KBM-7 (cell line): ENCODE data around the gene PTGES2.
"Not testable (repeated sequence)": the region's sequence is repeated elsewhere in the genome, so short reads cannot be mapped to it uniquely, and the experiment has no call there.

Experiments
- DNase-seq: peaks from one replicate; pipeline ENCODE4 v3.0.0-alpha.2; 2015
- in situ Hi-C: fragments of 300-500 bp; cut with MboI; formaldehyde crosslinking; loops from 2 replicates; pipeline ENCODE4 v1.14.3; 2020; ENCODE audit warnings: low sequenced_read_pairs, low pct_unique_long_range_greater_than_20kb, mixed read lengths

PTGES2 gene

DNA sequence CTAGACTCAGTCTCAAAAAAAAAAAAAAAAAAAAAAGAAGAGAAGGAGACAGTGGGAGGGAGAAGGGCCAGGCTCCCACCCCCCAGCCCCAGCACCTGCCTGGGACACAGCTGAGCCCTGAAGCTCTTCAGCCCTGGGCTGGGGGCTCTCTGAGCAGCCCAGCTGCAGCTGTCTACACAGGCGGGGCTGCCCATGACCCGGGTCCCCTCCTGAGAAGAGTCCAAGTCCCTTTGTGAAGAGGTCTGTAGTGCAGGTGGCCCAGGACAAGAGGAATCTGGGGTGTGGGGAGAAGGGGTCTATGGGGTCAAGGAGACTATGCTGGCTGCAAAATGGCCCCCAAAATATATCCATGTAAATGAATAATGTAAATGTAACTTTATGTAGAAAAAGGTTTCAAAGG lies 15.1 kb upstream of the PTGES2 start:
- no peak for DNase-seq
- in situ Hi-C loops = no loop called here

DNA sequence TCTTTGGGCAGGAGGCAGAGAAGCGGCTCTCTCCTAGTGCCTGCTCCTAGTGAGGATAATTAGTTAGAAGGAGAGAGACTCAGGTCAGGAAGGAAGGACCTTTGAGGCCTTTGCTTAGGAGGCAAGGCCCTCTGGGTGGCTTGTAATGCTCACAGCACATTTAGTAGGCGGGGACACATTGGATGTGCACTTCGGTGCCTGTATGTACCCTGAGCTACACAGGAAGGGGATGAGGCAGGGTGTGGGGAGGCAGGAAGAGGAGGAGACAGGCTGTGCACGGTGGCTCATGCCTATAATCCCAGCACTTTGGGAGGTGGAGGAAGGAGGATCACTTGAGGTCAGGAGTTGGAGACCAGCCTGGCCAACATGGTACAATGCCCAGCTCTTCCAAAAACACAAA lies 14.5 kb upstream of the PTGES2 start:
- DNase-seq = peak; percentile 31
- in situ Hi-C loops = no loop called here

DNA sequence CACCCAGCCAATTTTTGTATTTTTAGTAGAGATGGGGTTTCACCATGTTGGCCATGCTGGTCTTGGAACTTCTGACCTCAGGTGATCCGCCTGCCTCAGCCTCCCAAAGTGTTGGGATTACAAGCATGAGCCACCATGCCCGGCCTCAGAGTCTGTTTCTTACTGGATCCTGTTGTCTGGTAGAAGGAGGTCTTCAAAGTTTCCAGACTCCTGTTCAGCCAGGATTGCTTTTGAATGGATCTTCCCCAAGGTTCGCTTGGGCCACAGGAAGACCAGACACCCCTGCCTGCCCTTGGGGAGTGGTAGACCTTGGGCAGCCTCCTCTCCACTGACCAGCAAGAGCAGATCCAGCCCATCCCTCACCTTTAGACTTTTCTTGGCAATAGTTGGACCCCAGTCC lies 14.1 kb upstream of the PTGES2 start:
- in situ Hi-C loops = no loop called here
- DNase-seq = no peak

DNA sequence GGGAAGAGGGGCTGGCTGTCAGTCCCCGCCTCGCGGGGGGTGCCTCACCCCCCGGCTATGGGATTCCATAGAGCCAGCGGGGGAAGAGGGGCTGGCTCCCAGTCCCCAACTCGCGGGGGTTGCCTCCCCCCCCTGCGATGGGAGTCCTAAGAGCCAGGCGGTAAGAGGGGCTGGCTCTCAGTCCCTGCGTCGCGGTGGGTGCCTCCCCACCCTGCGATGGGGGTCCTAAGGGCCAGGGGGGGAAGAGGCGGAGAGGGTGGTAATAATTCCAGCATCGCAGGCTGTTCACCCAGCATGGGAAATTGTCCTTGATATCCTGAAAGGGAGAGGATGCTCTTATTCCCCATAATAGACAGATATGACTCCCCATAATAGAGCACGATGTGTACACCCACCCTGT lies 12.1 kb upstream of the PTGES2 start:
- no peak for DNase-seq
- in situ Hi-C loops = no loop called here

DNA sequence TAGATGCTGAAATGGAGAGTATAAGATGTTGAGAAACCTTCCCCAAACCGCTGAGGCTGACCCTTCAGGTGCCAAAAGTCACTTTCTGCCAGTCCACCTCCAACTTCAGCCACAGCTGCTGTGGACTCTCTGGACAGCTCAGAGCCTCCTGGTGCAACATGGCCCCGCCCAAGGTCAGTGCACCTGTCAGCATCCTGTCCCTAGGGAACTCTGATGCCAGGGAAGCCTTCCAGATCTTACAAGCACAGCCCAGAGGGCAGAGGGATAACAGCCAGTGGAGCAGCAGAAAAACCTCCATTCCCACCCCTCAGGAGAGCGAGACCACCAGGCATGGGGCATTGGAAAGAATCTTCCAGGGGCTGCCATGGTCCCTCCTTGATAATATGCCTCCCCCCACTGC lies 10.5 kb upstream of the PTGES2 start:
- DNase-seq = no peak
- in situ Hi-C loops = no loop called here

DNA sequence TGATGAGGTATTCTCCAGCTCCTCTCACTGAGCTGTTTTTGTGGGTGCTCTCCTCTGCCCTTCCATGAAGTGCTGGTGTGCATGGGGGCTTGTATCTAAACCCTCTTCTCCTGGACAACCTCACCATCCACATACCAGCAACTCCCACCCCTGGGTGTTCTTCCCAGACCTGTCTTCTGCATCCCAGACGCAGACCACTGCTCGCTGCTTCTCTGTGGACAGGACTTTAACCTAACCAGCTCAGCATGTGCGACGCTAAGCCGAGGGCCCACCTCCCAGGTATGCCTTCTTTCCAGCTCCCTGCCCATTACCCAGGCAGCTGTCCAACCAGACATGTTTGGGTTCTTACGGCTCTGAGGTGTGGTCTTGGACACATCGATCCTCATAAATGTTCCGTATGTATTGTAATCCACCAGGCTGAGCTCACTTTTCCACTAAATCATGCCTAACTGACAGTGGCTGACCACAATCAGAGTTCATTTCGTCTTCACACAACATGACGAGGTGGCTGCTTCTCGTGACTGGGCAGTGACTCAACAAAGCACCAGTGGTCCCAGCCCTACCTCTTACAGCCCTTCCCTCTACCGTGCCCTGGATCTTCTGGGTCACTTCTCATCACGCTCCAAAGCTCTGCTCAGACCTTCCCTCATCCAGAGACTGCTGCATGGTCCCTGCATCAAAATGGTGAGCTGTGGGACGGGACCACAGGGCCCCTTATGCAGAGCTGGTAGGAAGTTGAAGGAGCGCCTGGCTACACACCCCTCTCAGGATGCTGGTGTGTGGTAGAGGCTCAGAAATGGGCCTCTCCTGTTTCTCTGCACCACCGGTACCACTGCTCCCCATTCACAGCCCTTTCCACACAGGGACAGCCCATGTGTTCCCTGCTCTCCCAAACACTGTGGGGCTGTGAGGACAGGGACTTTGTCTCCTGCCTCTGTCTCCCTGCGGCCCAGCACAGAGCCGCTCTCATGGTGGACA lies 9.6 kb upstream of the PTGES2 start:
- no peak for DNase-seq
- in situ Hi-C loops = no loop called here

DNA sequence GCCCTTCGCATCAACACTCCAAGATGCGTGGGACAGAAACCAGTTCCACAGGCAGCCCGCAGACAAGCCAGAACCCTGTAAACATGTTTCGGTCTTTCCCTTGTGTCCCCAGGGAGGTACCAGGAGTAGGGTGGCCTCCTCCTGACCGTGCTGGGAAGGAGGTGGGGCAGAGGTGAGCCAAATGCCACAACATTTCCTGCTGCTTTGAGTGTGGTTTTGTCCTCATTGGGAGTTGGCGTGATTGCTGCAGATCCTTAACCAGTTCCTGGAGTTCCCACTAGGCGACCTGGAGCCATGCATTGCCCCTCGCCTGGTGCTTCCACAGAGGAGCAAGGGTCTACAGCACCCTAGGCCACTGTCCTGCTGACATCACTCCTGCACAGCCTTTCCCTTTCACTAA lies 8.0 kb upstream of the PTGES2 start:
- DNase-seq, in situ Hi-C loops: not testable (repeated sequence)

DNA sequence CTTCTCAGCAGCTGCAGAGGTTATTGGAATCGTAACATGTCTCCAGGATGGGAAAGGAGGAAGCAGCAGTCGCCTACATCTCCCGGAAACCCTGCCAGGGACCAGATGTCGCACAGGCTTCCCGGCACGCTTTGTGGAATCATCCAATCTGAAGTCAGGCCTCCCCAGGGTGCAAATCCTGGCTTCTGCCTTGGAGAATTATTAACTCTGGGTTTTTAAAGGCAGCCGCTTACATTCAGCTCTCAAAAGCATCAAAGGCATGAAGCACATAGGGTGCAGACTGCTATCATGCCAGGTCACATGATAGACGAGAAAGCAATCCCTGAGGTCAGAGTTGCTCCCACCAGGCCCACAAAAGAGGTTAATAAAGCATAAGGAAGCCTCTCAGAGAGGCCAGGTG lies 4.6 kb upstream of the PTGES2 start:
- DNase-seq, in situ Hi-C loops: not testable (repeated sequence)

DNA sequence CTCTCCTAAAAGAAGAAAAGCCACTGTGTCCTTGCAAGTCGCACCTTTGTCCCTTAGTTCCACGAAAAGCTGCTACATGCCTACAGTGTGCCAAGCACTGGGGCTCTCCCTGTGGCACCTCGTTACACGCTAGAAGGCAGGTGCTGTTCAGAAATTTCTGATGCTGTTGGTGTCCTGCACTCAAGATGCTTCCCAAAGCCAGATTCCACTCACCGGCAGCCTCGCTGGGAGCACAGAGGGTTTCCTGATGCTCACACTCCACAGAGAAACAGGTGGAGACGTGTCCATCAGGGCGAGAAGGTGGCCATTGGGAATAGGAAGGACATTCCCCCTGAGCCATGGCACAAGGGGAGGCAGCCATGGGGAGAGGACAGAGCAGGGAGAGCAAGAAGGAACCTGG lies 3.8 kb upstream of the PTGES2 start:
- in situ Hi-C loops, DNase-seq: not testable (repeated sequence)

DNA sequence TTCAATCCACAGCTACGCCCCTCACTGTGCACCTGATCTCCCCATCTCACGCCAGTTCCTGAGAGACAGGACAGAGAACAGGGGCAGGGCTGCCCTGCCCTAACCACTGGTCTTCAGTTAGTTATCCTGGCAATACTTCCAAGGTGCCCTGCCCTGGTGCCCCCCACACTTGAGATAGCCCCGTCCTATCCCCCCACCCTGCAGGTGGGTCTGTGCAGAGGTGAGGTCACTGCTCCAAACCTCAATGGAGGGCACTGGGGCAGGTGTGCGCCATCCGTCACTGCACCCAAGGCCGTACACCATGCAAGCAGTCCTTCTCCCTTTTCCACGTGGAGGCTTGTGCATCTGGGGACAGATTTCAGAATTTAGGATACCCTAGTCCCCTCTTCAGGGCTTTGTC lies 3.1 kb upstream of the PTGES2 start:
- DNase-seq, in situ Hi-C loops: not testable (repeated sequence)

DNA sequence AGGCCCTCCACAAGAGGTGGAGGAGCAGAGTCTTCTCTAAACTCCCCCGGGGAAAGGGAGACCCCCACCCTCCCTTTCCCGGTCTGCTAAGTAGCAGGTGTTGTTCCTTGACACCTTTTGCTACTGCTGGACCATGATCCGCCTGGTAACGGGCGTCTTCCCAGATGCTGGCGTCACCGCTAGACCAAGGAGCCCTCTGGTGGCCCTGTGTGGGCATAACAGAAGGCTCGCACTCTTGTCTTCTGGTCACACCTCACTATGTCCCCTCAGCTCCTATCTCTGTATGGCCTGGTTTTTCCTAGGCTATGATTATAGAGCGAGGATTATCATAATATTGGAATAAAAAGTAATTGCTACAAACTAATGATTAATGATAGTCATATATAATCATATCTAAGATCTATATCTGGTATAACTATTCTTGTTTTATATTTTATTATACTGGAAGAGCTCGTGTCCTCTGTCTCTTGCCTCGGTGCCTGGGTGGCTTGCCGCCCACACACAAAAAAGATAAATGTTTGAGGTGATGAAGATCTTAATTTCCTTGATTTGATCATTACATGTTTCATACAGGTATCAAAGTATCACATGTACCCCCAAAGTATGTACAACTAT lies 2.6 kb upstream of the PTGES2 start:
- DNase-seq, in situ Hi-C loops: not testable (repeated sequence)

DNA sequence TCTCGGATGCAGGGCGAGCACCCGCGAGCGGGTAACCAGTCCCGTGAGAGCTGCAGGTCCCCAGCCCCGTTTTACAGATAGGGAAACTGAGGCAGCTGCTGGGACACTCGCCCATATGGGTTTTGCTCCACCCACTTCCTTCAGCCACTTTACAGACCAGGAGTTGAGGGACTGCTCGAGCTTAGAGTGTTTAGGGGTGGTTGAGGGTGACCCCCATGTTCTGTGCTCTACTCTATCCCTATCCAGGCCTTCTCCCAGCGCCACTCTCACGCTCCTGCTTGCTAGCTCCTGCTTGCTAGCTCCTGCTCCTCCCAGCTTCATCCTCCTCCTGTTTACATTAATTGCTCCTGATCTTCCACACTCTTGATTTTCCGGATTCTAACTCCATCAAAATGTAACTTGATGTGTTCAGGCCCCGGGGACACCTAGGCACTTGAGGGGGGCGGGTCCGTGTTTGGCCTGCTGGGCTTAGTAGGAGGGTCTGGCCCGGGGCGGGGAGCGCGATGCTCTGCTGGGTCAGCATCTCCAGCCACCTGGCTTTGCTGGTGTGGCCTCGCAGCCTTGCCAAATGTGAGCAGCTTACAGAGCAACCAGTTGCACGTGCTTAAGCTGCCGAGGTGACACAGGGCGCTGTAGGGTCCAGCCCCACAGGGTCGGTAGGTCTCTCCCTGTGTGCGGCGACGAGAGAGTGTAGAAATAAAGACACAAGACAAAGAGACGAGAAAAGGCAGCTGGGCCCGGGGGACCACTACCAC lies 1.5 kb upstream of the PTGES2 start:
- no peak for DNase-seq

DNA sequence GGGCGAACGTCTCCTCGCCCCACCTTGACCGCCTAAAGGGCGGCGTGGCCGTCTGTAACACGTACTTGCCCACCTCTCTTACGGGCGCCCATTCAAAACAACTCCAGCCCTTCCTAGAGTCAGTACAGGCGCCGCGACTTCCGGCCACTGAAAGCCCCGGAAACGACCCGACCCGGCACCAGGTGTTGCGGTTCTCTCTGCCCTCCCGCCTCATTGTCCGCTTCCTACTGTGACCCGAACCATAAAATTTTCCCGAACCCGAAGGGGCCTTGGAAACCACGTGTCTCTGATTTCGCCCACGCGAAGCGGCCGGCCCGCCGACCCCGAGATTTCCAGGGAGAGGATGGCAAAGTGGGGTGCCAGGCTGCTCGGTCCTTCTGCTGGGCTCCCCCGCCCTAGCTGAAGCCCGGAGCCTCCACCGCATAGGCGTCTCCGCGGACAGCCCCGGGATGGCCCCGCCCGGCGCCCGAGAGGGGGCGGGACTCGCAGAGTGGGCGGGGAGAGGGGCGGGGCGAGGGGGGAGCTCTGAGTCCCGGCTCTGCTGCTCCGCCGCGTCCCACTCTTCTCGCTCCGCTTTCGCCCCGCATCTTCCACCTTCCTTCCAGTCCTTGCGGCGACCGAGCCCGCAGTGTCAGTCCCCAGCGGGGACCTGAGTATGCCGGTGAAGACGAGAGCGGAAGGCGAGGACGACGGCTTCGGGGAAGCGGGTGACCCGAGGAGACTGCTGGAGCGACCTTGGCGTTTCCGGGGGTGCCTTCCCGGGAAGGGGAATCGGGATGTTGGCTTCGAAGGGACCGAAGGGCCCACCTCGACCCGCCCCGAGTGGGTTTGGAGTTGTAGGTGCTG lies 684 bp upstream of the PTGES2 start:
- DNase-seq = peak; percentile 91
- in situ Hi-C loops = no loop called here

More for the DNA sequence above, 1.5 kb upstream of the PTGES2 start:
- in situ Hi-C loops = no loop called here

DNA sequence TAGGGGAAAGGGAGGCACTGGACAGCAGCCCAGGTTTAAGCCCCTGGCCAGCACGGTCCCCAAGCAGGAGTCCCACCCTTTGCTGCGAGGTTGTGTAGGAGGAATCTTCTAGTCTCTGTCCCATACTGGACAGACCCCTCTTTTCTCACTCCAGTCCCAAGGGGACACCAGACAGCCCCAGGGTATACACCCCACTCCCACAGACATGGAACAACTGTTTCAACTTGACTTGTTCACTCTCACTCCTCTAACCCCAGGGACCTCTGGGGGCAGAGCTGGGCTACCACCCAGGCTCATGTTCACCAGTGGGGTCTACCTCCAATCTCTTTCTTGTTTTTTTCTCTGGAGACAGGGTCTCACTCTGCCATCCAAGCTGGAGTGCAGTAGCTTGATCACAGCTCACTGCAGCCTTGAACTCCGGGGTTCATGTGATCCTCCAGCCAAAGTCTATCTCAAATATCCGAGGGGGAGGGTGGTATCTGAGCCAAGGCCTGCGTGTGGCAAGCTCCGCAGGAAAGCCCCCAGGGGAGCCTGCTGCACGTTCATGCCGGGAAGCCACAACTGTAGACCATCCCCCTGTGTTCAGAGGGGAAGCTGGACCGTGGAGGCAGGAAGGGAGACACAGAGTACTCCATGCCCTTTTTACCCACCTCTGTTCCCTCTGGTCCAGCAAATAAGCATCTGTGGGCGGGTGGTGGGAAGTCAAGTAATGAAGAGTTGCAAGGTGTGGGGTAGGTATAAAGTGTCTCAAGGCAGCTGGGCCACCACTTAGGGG lies 1.8 kb downstream of the PTGES2 start:
- peak; percentile 36 for DNase-seq
- in situ Hi-C loops = no loop called here

DNA sequence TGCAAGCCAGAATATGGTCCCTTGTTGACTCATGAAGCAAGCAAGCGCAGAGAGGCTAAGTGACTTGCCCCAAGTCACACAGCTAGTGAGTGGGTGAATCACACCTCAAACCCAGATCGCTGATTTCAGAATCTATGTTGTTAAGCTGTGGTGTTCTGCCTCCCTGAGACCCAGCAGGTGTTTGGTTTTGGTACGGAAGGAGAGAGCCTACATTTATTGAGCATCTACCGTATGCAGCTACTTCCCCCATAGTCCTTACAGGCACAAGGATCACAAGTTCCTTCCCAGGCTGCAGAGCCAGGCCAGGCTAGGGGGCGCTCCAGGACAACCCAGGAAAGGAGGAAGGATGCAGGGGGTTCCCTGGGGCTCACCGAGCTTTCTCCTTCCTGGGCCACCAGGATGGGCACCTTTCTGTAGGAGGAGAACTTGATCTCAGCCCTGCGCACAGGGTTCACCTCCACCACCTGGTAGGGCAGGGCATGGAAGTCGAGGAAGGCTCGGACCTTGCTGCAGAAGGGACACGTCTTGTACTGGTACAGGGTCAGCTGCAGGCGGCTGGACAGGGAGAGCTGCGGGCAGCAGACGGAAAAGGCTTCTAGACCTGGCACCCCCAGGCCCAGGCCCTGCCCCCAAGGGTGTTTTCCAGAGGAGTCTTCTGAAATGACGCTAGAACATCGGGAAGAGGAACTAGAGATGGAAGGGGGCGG lies 2.5 kb downstream of the PTGES2 start:
- in situ Hi-C loops = no loop called here
- peak; percentile 84 for DNase-seq

DNA sequence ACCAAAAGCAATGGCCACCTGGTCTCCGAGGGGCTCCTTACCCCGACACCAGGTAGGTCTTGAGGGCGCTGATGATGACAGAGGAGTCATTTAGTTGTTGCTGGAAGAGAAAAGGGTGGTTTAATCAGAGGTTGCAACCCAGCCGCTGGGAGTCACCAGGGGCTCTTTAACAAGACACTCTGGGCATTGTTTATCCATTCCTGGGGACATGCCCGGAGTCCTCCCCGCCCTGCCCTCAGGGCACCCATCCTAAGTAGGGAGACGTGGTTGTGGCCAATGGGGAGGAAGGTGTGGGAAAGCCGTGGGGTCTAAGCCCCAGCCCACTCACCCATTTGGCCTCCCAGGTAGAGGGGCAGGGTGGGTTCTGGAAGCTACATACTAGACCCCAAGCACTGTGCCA lies 3.1 kb downstream of the PTGES2 start:
- DNase-seq = no peak
- in situ Hi-C loops = no loop called here

DNA sequence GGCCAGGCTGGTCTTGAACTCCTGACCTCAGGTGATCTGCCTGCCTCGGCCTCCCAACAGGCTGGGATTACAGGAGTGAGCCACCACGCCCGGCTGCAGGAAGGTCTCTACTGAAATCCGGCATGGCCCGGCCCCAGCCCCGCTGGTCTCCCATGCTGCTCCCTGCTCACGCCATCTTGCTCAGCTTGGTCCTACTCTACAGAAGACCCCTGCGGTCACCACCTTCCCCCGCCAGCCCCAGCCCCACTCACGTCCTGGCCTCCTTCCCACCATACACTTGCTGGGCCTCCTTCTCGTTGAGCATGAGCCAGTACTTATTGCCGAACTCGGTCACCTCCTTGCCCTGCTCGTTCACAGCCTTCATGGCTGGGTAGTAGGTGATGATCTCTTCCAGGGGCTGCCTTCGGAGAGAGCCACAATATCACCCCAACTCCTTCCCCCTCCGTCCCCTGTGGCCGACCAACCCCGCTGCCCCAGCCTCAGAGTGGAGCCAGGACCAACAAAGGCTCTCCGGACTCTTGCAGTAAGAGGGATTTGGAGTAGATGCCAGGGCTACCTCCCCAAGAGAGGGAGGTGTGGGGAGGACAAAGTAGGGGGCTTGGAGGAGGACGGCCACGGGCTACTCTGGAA lies 4.0 kb downstream of the PTGES2 start:
- in situ Hi-C loops = no loop called here
- DNase-seq = no peak
